A549 (cell line): ENCODE measurements around the gene UGT3A1.
"Not testable (repeated sequence)": the region's sequence is repeated elsewhere in the genome, so short reads cannot be mapped to it uniquely, and the experiment has no call there.

ENCODE experiments used
- CBX8 ChIP-seq: fragments of 200-600 bp; sonication (generic); IDR thresholded peaks from 2 replicates; pipeline ENCODE4 v1.6.1; 2016
- CEBPB ChIP-seq, 2 experiments: fragments of >200 bp in 1 of 2; sonication (Bioruptor Twin) in 1 of 2; formaldehyde crosslinking in 1 of 2; IDR thresholded peaks; 2 replicates each; pipeline ENCODE4 v1.6.1; 2012 to 2016
- HOXA7 ChIP-seq: fragments of 250-450 bp; sonication (Bioruptor Pico); IDR thresholded peaks from 2 replicates; pipeline ENCODE4 v1.5.0; 2020; ENCODE audit warnings: mild to moderate bottlenecking, moderate library complexity

GRCh38 chr5:36022246-36022645 lies 31.1 kb upstream of the UGT3A1 start:
- not testable (repeated sequence) for TF ChIP-seq HOXA7 (CRISPR knock-in tag); CBX8; CEBPB (IDR thresholded peaks at IDR 0.05)
